GM18867 (cell line): Measurements from ENCODE around the gene MAP3K21.

Experiments
- ATAC-seq: cut with Tn5 transposase; IDR thresholded peaks from one replicate; pipeline ENCODE4 v1.9.1; 2021; ENCODE audit warnings: mild to moderate bottlenecking, moderate library complexity; ENCODE audit not compliant: unreplicated experiment

MAP3K21 gene

GRCh38 chr1:233383984-233384383 is 56.5 kb downstream of the MAP3K21 start:
- ATAC-seq: no peak

- no peak for ATAC-seq
Observed at GRCh38 chr1:233386336-233386735, 58.8 kb downstream of the MAP3K21 start.

- ATAC-seq: no peak
Observed at GRCh38 chr1:233387585-233387984, 60.1 kb downstream of the MAP3K21 start.

- no peak for ATAC-seq
Observed at GRCh38 chr1:233389169-233389568, 61.6 kb downstream of the MAP3K21 start.

GRCh38 chr1:233389893-233390292 is 62.4 kb downstream of the MAP3K21 start:
- ATAC-seq: no peak

GRCh38 chr1:233390842-233391737 is 63.6 kb downstream of the MAP3K21 start:
- no peak for ATAC-seq

GRCh38 chr1:233393084-233393840 is 65.7 kb downstream of the MAP3K21 start:
- ATAC-seq: no peak

GRCh38 chr1:233393926-233394680 is 66.6 kb downstream of the MAP3K21 start:
- no peak for ATAC-seq

- ATAC-seq: peak; percentile 78
Observed at GRCh38 chr1:233394860-233395717, 67.6 kb downstream of the MAP3K21 start.

GRCh38 chr1:233395863-233396646 is 68.5 kb downstream of the MAP3K21 start:
- no peak for ATAC-seq

GRCh38 chr1:233406339-233406960 is 78.9 kb downstream of the MAP3K21 start:
- ATAC-seq: no peak

GRCh38 chr1:233406994-233407631 is 79.6 kb downstream of the MAP3K21 start:
- ATAC-seq: no peak

GRCh38 chr1:233409540-233409939 is 82.0 kb downstream of the MAP3K21 start:
- ATAC-seq: no peak

GRCh38 chr1:233410906-233411305 is 83.4 kb downstream of the MAP3K21 start:
- ATAC-seq: no peak

GRCh38 chr1:233412812-233413211 is 85.3 kb downstream of the MAP3K21 start:
- ATAC-seq: no peak

GRCh38 chr1:233421293-233421692 is 93.8 kb downstream of the MAP3K21 start:
- ATAC-seq: no peak

GRCh38 chr1:233424779-233425178 is 97.3 kb downstream of the MAP3K21 start:
- ATAC-seq: no peak

GRCh38 chr1:233427907-233428306 is 100.4 kb downstream of the MAP3K21 start:
- ATAC-seq: no peak
